Measurements from ENCODE around the gene IL6R. TPM values are rescaled to one million over a fixed set of nuclear protein-coding genes. Genes with fewer than 3 reads are reported as not detected.

IL6R gene
- total and polyA plus RNA-seq, 2 of the 4 experiments (the other 2 are of a cell fraction) = 5.3 to 9.5 TPM

DNA sequence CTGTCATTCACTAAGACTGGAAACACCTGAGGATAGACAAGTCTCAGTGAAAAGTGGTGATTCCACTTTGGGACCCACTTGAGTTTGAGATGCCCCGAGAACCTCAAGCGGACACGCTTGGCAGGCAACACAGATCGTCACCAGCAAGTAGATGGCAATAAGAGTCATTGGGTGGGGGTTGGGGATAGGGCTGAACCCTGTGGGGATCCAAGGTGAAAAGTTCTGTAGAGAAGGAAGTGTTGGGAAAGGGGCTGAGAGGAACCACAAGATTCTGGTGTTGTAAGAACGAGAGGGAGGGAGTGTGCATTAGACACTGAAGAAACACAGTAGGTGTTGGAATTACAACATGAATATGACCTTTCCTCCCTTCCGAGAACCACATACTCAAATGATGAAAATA is 51.5 kb downstream of the IL6R start:
- 71% methylated on average over 4 of the region's 6 CpGs; no CpG with 5 or more reads in 1 of the 2 experiments for WGBS, 2 experiments (ENCODE audit: extremely low coverage in 2 of 2, insufficient read length in 1 of 2)
- H3K9me1 ChIP-seq (ENCODE audit: insufficient read depth, low read length) = 0 out of 2 replicates have a peak, but pooled peaks cover 1% of the 10 kb centered on the region
- no peak overlapping the region for H3K23ac ChIP-seq (ENCODE audit: low read depth, low read length)
- dilution Hi-C loops (cut with HindIII; ENCODE audit: low sequenced_read_pairs, unreplicated experiment) = no loop called here
- no TSS peak for BruUV-seq (replicated peaks)
- H3K9ac ChIP-seq (ENCODE audit: low read depth, low read length) = no peak overlapping the region
- no peak overlapping the region for H3K14ac ChIP-seq (replicated peaks; ENCODE audit: low read depth, low read length)
- no peaks in the 10 kb centered on the region for H4K20me1 ChIP-seq (ENCODE audit: insufficient read depth, low read length)
- peaks cover 5% of the 10 kb centered on the region for H3K4me1 ChIP-seq (ENCODE audit: control insufficient read depth, insufficient read depth, low read length)
- ChIA-PET CTCF (no interaction called here), POLR2A (ENCODE audit: unreplicated experiment) (interaction anchor here (0.7 kb wide), 1 partner anchor 62 kb away, joined by 3 read pairs; no protein-coding TSS in a partner anchor)
- no peak overlapping the region for H2AK5ac ChIP-seq (ENCODE audit: low read depth, low read length)
- no peak overlapping the region for H3K4ac ChIP-seq (ENCODE audit: low read depth, low read length)
- intact Hi-C loops (cut with micrococcal nuclease) = no loop called here
- in situ Hi-C loops (cut with MboI; ENCODE audit: low sequenced_read_pairs) = no loop called here
- no peak overlapping the region for H4K91ac ChIP-seq (ENCODE audit: insufficient read depth, low read depth, low read length)
- H2BK120ac ChIP-seq (ENCODE audit: low read depth, low read length) = no peak overlapping the region
- H3K18ac ChIP-seq (ENCODE audit: low read depth, low read length) = no peak overlapping the region
- TF ChIP-seq CHD1 (IDR thresholded peaks at IDR 0.05; ENCODE audit: low read depth, low read length) (no peak), RAD21 (IDR thresholded peaks at IDR 0.05; ENCODE audit: low read length) (no peak), RCOR1 (IDR thresholded peaks at IDR 0.05; ENCODE audit: insufficient replicate concordance, low read length) (no peak), MXI1 (IDR thresholded peaks at IDR 0.05; ENCODE audit: borderline replicate concordance, low read depth, low read length) (no peak), MAZ (IDR thresholded peaks at IDR 0.05; ENCODE audit: borderline replicate concordance, low read depth, low read length) (no peak), SMC3 (IDR thresholded peaks at IDR 0.05; ENCODE audit: low read depth, low read length) (no peak), CEBPB (IDR thresholded peaks at IDR 0.05; ENCODE audit: low read depth, low read length) (no peak), NFE2L2 (IDR thresholded peaks at IDR 0.05; ENCODE audit: low read depth, low read length) (no peak), MAFK (IDR thresholded peaks at IDR 0.05; ENCODE audit: low read depth, low read length) (no peak), POLR2A (IDR thresholded peaks at IDR 0.05; ENCODE audit: low read depth, low read length) (no peak), BHLHE40 (IDR thresholded peaks at IDR 0.05; ENCODE audit: low read depth, low read length) (no peak), FOS (IDR thresholded peaks at IDR 0.05; ENCODE audit: low read depth, low read length) (no peak), RFX5 (IDR thresholded peaks at IDR 0.05; ENCODE audit: low read depth, low read length) (no peak)
- TF ChIP-seq, protein P1, sequence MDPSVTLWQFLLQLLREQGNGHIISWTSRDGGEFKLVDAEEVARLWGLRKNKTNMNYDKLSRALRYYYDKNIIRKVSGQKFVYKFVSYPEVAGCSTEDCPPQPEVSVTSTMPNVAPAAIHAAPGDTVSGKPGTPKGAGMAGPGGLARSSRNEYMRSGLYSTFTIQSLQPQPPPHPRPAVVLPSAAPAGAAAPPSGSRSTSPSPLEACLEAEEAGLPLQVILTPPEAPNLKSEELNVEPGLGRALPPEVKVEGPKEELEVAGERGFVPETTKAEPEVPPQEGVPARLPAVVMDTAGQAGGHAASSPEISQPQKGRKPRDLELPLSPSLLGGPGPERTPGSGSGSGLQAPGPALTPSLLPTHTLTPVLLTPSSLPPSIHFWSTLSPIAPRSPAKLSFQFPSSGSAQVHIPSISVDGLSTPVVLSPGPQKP (IDR thresholded peaks at IDR 0.05; ENCODE audit: borderline replicate concordance, low read depth, low read length) = no peak
- TF ChIP-seq, protein P2, sequence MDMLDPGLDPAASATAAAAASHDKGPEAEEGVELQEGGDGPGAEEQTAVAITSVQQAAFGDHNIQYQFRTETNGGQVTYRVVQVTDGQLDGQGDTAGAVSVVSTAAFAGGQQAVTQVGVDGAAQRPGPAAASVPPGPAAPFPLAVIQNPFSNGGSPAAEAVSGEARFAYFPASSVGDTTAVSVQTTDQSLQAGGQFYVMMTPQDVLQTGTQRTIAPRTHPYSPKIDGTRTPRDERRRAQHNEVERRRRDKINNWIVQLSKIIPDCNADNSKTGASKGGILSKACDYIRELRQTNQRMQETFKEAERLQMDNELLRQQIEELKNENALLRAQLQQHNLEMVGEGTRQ (IDR thresholded peaks at IDR 0.05; ENCODE audit: low read depth, low read length) = no peak
- TF ChIP-seq, protein P3, sequence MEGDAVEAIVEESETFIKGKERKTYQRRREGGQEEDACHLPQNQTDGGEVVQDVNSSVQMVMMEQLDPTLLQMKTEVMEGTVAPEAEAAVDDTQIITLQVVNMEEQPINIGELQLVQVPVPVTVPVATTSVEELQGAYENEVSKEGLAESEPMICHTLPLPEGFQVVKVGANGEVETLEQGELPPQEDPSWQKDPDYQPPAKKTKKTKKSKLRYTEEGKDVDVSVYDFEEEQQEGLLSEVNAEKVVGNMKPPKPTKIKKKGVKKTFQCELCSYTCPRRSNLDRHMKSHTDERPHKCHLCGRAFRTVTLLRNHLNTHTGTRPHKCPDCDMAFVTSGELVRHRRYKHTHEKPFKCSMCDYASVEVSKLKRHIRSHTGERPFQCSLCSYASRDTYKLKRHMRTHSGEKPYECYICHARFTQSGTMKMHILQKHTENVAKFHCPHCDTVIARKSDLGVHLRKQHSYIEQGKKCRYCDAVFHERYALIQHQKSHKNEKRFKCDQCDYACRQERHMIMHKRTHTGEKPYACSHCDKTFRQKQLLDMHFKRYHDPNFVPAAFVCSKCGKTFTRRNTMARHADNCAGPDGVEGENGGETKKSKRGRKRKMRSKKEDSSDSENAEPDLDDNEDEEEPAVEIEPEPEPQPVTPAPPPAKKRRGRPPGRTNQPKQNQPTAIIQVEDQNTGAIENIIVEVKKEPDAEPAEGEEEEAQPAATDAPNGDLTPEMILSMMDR (conservative IDR thresholded peaks at IDR 0.05; ENCODE audit: low read depth, low read length) = no peak
- no peak overlapping the region for H2BK5ac ChIP-seq (ENCODE audit: low read depth, low read length, poor library complexity, severe bottlenecking)
- H2AFZ ChIP-seq (replicated peaks; ENCODE audit: low read length, poor library complexity) = no peak overlapping the region
- H3K79me1 ChIP-seq (ENCODE audit: low read depth in 1 of 2, low read length in 2 of 2) = no peaks in the 10 kb centered on the region
- ATAC-seq (ENCODE audit: low read depth) (no peak), DNase-seq (no peak)
- no peaks in the 10 kb centered on the region for H3K9me3 ChIP-seq (ENCODE audit: control insufficient read depth, insufficient read depth, low read length)
- H3K27ac ChIP-seq (ENCODE audit: insufficient read depth, low read length) = no peak overlapping the region
- no peak overlapping the region for H3K56ac ChIP-seq (ENCODE audit: extremely low read depth, insufficient read depth, low read length)
- no peak overlapping the region for H3K4me2 ChIP-seq (ENCODE audit: low read depth, low read length)
- no peaks in the 10 kb centered on the region; the same call in 1 of the 2 replicates for H3K27me3 ChIP-seq (ENCODE audit: control insufficient read depth, insufficient read depth, low read length)
- H4K5ac ChIP-seq (ENCODE audit: low read depth, low read length) = no peak overlapping the region
- H4K8ac ChIP-seq (ENCODE audit: low read depth in 2 of 2, low read length in 2 of 2) = no peak overlapping the region
- H2BK20ac ChIP-seq (ENCODE audit: low read depth, low read length) = no peak overlapping the region
- no peak overlapping the region for H3K4me3 ChIP-seq (ENCODE audit: insufficient read depth, low read depth, low read length)
- H3K36me3 ChIP-seq (ENCODE audit: control insufficient read depth, insufficient read depth, low read length) = peaks cover 34% of the 10 kb centered on the region
- no peak overlapping the region for H2AK9ac ChIP-seq (replicated peaks; ENCODE audit: low read depth, low read length, poor library complexity)
- H2BK15ac ChIP-seq (ENCODE audit: low read depth, low read length) = no peak overlapping the region

Data from IMR-90 (cell line).